IMR-90 (cell line): ENCODE measurements around the gene KHDRBS1. TPM values are rescaled to one million over a fixed set of nuclear protein-coding genes. Genes with fewer than 3 reads are reported as not detected.

ENCODE experiments used
- ATAC-seq: fragments of 200-7000 bp; cut with Tn5 transposase; 2 replicates; pipeline ENCODE4 v1.9.1; 2020; ENCODE audit warnings: low read depth, mild to moderate bottlenecking, moderate library complexity
- BruUV-seq: library from RNA; stranded (reverse); fragments of 400-500 nt; replicated peaks from 2 replicates; lab custom pipeline; 2021; lab: Mats Ljungman, UMichigan
- CTCF ChIA-PET: fragments of 300-600 bp; formaldehyde crosslinking; extraction: SDS; loops from one replicate; lab custom pipeline; 2021; ENCODE audit warnings: antibody characterized with exemption; lab: Yijun Ruan, JAX
- POLR2A ChIA-PET: fragments of 300-600 bp; sonication (Branson Sonifier 250); formaldehyde crosslinking; loops from one replicate; lab custom pipeline; 2022; ENCODE audit warnings: antibody characterized with exemption; ENCODE audit not compliant: unreplicated experiment; lab: Charles Lee
- DNase-seq: peaks from one replicate; pipeline ENCODE4 v3.0.0; 2013
- H2AFZ ChIP-seq: replicated peaks from 2 replicates; pipeline ENCODE3; 2013; ENCODE audit warnings: low read length, mild to moderate bottlenecking; ENCODE audit not compliant: poor library complexity
- H2AK5ac ChIP-seq: 2 replicates; pipeline ENCODE4 v1.6.1; 2013; ENCODE audit warnings: low read depth, low read length, inconsistent platforms
- H2AK9ac ChIP-seq: replicated peaks from 2 replicates; pipeline ENCODE3; 2013; ENCODE audit warnings: mild to moderate bottlenecking, low read depth, low read length, moderate library complexity; ENCODE audit not compliant: poor library complexity
- H2BK120ac ChIP-seq: 2 replicates; pipeline ENCODE4 v1.6.1; 2013; ENCODE audit warnings: low read depth, low read length, inconsistent platforms
- H2BK15ac ChIP-seq: 3 replicates; pipeline ENCODE4 v1.6.1; 2013; ENCODE audit warnings: low read depth, low read length, inconsistent platforms
- H2BK20ac ChIP-seq: 2 replicates; pipeline ENCODE4 v1.6.1; 2013; ENCODE audit warnings: low read depth, mild to moderate bottlenecking, inconsistent platforms, low read length, moderate library complexity
- H2BK5ac ChIP-seq: 2 replicates; pipeline ENCODE4 v1.6.1; 2013; ENCODE audit warnings: mild to moderate bottlenecking, low read depth, low read length, inconsistent platforms; ENCODE audit not compliant: poor library complexity, severe bottlenecking
- H3K14ac ChIP-seq: replicated peaks from 2 replicates; pipeline ENCODE4 v1.6.1; 2013; ENCODE audit warnings: low read depth, low read length, inconsistent platforms
- H3K18ac ChIP-seq: 2 replicates; pipeline ENCODE4 v1.6.1; 2013; ENCODE audit warnings: low read depth, low read length, control low read depth
- H3K23ac ChIP-seq: 2 replicates; pipeline ENCODE4 v1.6.1; 2013; ENCODE audit warnings: low read depth, low read length, inconsistent platforms
- H3K27ac ChIP-seq: 2 replicates; pipeline ENCODE4 v1.5.1; 2013; ENCODE audit warnings: mild to moderate bottlenecking, control low read depth, low read length; ENCODE audit not compliant: insufficient read depth
- H3K27me3 ChIP-seq: 2 replicates; pipeline ENCODE4 v1.6.1; 2013; ENCODE audit warnings: low read length; ENCODE audit not compliant: control insufficient read depth, insufficient read depth
- H3K36me3 ChIP-seq: 2 replicates; pipeline ENCODE4 v1.6.1; 2013; ENCODE audit warnings: low read length, mixed read lengths; ENCODE audit not compliant: control insufficient read depth, insufficient read depth
- H3K4ac ChIP-seq: 2 replicates; pipeline ENCODE4 v1.6.1; 2013; ENCODE audit warnings: low read depth, low read length, inconsistent platforms
- H3K4me1 ChIP-seq: 2 replicates; pipeline ENCODE4 v1.6.1; 2013; ENCODE audit warnings: low read length, mixed read lengths; ENCODE audit not compliant: control insufficient read depth, insufficient read depth
- H3K4me2 ChIP-seq: 2 replicates; pipeline ENCODE4 v1.6.1; 2013; ENCODE audit warnings: low read depth, mild to moderate bottlenecking, control low read depth, low read length, moderate library complexity
- H3K4me3 ChIP-seq: 2 replicates; pipeline ENCODE4 v1.5.1; 2013; ENCODE audit warnings: low read depth, mild to moderate bottlenecking, control low read depth, low read length, moderate library complexity; ENCODE audit not compliant: insufficient read depth
- H3K56ac ChIP-seq: 2 replicates; pipeline ENCODE4 v1.6.1; 2013; ENCODE audit warnings: low read length, inconsistent platforms; ENCODE audit not compliant: insufficient read depth; ENCODE audit errors: extremely low read depth
- H3K79me1 ChIP-seq, 2 experiments: 2 replicates each; pipeline ENCODE4 v1.6.1; 2013; ENCODE audit warnings: low read length in 2 of 2, inconsistent platforms in 1 of 2, low read depth in 1 of 2
- H3K9ac ChIP-seq: 2 replicates; pipeline ENCODE4 v1.6.1; 2013; ENCODE audit warnings: low read depth, low read length, control low read depth
- H3K9me1 ChIP-seq: 2 replicates; pipeline ENCODE4 v1.6.1; 2013; ENCODE audit warnings: low read length, inconsistent platforms; ENCODE audit not compliant: insufficient read depth
- H3K9me3 ChIP-seq: 2 replicates; pipeline ENCODE4 v1.6.1; 2013; ENCODE audit warnings: low read length; ENCODE audit not compliant: control insufficient read depth, insufficient read depth
- H4K20me1 ChIP-seq: 2 replicates; pipeline ENCODE4 v1.6.1; 2013; ENCODE audit warnings: low read length, inconsistent platforms; ENCODE audit not compliant: insufficient read depth
- H4K5ac ChIP-seq: 2 replicates; pipeline ENCODE4 v1.6.1; 2013; ENCODE audit warnings: mild to moderate bottlenecking, low read depth, low read length, control low read depth
- H4K8ac ChIP-seq, 2 experiments: 2 replicates each; pipeline ENCODE4 v1.6.1; 2013; ENCODE audit warnings: low read depth in 2 of 2, low read length in 2 of 2, control low read depth in 1 of 2, inconsistent platforms in 1 of 2
- H4K91ac ChIP-seq: 2 replicates; pipeline ENCODE4 v1.6.1; 2013; ENCODE audit warnings: low read depth, low read length, inconsistent platforms; ENCODE audit not compliant: insufficient read depth
- BHLHE40 ChIP-seq: fragments of 150-350 bp; IDR thresholded peaks from 2 replicates; pipeline ENCODE4 v1.6.1; 2016; ENCODE audit warnings: mild to moderate bottlenecking, low read depth, low read length
- CEBPB ChIP-seq: IDR thresholded peaks from 2 replicates; pipeline ENCODE4 v1.6.1; 2012; ENCODE audit warnings: low read depth, low read length, improper control_type of control experiment
- CHD1 ChIP-seq: IDR thresholded peaks from 2 replicates; pipeline ENCODE4 v1.6.1; 2012; ENCODE audit warnings: low read depth, low read length, improper control_type of control experiment
- FOS ChIP-seq: fragments of 150-350 bp; IDR thresholded peaks from 2 replicates; pipeline ENCODE4 v1.6.1; 2016; ENCODE audit warnings: low read depth, low read length
- MAFK ChIP-seq: IDR thresholded peaks from 2 replicates; pipeline ENCODE4 v1.6.1; 2012; ENCODE audit warnings: low read depth, low read length, improper control_type of control experiment
- MAZ ChIP-seq: IDR thresholded peaks from 2 replicates; pipeline ENCODE4 v1.6.1; 2012; ENCODE audit warnings: low read depth, mild to moderate bottlenecking, low read length, improper control_type of control experiment, moderate library complexity, borderline replicate concordance
- MXI1 ChIP-seq: IDR thresholded peaks from 2 replicates; pipeline ENCODE4 v1.6.1; 2012; ENCODE audit warnings: low read depth, mild to moderate bottlenecking, low read length, moderate library complexity, borderline replicate concordance
- NFE2L2 ChIP-seq: fragments of 150-350 bp; IDR thresholded peaks from 2 replicates; pipeline ENCODE4 v1.6.1; 2016; ENCODE audit warnings: low read depth, mild to moderate bottlenecking, low read length
- POLR2A ChIP-seq: IDR thresholded peaks from 2 replicates; pipeline ENCODE4 v1.6.1; 2012; ENCODE audit warnings: mild to moderate bottlenecking, low read depth, low read length
- RAD21 ChIP-seq: IDR thresholded peaks from 2 replicates; pipeline ENCODE4 v1.6.1; 2012; ENCODE audit warnings: low read length, improper control_type of control experiment
- RCOR1 ChIP-seq: IDR thresholded peaks from 2 replicates; pipeline ENCODE4 v1.6.1; 2012; ENCODE audit warnings: mild to moderate bottlenecking, low read length, improper control_type of control experiment; ENCODE audit not compliant: insufficient replicate concordance
- RFX5 ChIP-seq: IDR thresholded peaks from 2 replicates; pipeline ENCODE4 v1.8.0; 2012; ENCODE audit warnings: low read depth, mild to moderate bottlenecking, low read length, moderate library complexity
- SMC3 ChIP-seq: fragments of 150-350 bp; IDR thresholded peaks from 2 replicates; pipeline ENCODE4 v1.6.1; 2016; ENCODE audit warnings: low read depth, mild to moderate bottlenecking, antibody characterized with exemption, low read length, moderate library complexity
- USF2 ChIP-seq: fragments of 150-350 bp; IDR thresholded peaks from 2 replicates; pipeline ENCODE4 v1.6.1; 2017; ENCODE audit warnings: mild to moderate bottlenecking, antibody characterized with exemption, low read length, low read depth
- WGBS, 2 experiments: methylation state at CpG; one replicate each; pipeline versions ENCODE4 v1.1.5 to v1.1.7; 2013; ENCODE audit warnings: missing lambda C conversion rate in 2 of 2; ENCODE audit not compliant: insufficient read length in 1 of 2; ENCODE audit errors: extremely low coverage in 2 of 2; 5-methylcytosine and 5-hydroxymethylcytosine counted together
- dilution Hi-C: fragments of 300-500 bp; cut with HindIII; formaldehyde crosslinking; loops from one replicate; pipeline ENCODE4 v1.14.3; 2018; ENCODE audit warnings: low sequenced_read_pairs; ENCODE audit not compliant: unreplicated experiment
- in situ Hi-C: fragments of 300-500 bp; cut with MboI; formaldehyde crosslinking; loops from 3 replicates; pipeline ENCODE4 v1.14.3; 2019; ENCODE audit warnings: low sequenced_read_pairs, inconsistent platforms, mixed read lengths
- intact Hi-C: fragments of 100-400 bp; cut with micrococcal nuclease; formaldehyde crosslinking; loops from 2 replicates; pipeline ENCODE4 v1.10.0; 2022
- polyA plus RNA-seq, 3 experiments: library from polyadenylated mRNA; depleted of rRNA; stranded (reverse); fragments of >200 nt; gene quantifications; 2 replicates each; pipeline ENCODE4 v1.2.3, GENCODE V29; 2012; ENCODE audit warnings: low replicate concordance in 1 of 3
- total RNA-seq: library from RNA; depleted of rRNA; stranded (reverse); fragments of >200 nt; gene quantifications from 2 replicates; pipeline ENCODE4 v1.2.3, GENCODE V29; 2012
- TF ChIP-seq, protein P1 (sequence below): fragments of 150-350 bp; IDR thresholded peaks from 2 replicates; pipeline ENCODE4 v1.6.1; 2016; ENCODE audit warnings: low read depth, mild to moderate bottlenecking, low read length, moderate library complexity, borderline replicate concordance
- TF ChIP-seq, protein P2 (sequence below): conservative IDR thresholded peaks from 2 replicates; pipeline ENCODE4 v1.5.1; 2012; ENCODE audit warnings: mild to moderate bottlenecking, low read depth, low read length, improper control_type of control experiment

Gene KHDRBS1
- total and polyA plus RNA-seq, 2 of the 4 experiments (the other 2 are of a cell fraction): 33.7 to 67.6 TPM

DNA sequence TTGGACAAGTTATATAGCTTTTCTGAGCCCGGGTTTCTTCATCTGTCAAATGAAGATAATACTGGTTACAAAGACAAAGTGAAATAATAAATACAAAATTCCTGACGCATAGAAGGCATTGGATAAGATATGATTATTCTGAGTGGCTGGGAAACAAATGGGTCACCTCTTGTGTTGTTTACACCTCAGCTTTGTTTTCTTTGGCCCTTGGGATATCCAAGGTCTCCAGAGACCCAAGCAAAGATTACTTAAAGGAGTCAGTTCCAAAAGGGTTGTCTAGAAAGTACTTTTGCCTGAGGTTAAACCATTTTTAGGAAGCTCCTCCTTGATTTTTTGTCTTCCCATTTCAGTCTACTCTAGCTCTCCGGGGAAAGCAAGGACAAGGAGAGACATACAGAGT, 9.7 kb downstream of the KHDRBS1 start:
- Histone ChIP-seq H4K91ac (no peak overlapping the region), H2AK9ac (no peak overlapping the region), H3K9me1 (peaks cover 20% of the 10 kb centered on the region), H3K4ac (no peak overlapping the region), H3K18ac (no peak overlapping the region), H3K27ac (no peak overlapping the region), H3K9me3 (no peaks in the 10 kb centered on the region), H3K14ac (no peak overlapping the region), H3K4me2 (no peak overlapping the region), H4K20me1 (peaks cover 99% of the 10 kb centered on the region), H2BK15ac (no peak overlapping the region), H3K36me3 (peaks cover 25% of the 10 kb centered on the region), H2BK20ac (no peak overlapping the region), H3K4me3 (no peak overlapping the region), H3K27me3 (no peaks in the 10 kb centered on the region), H3K79me1 (peaks cover 0 to 38% of the 10 kb centered on the region in 2 experiments; a peak in 2 of 4 replicates), H3K23ac (peak overlapping the region; percentile 26; the same call in 1 of the 2 replicates), H2AFZ (no peak overlapping the region), H2BK5ac (no peak overlapping the region), H2BK120ac (no peak overlapping the region), H4K8ac (no peak overlapping the region), H3K56ac (no peak overlapping the region), H2AK5ac (no peak overlapping the region), H4K5ac (no peak overlapping the region), H3K9ac (no peak overlapping the region), H3K4me1 (peaks cover 7% of the 10 kb centered on the region)
- in situ Hi-C loops (no loop called here), intact Hi-C loops (no loop called here), dilution Hi-C loops (no loop called here)
- WGBS, 2 experiments: no CpG with 5 or more reads among the region's 3 CpGs
- no peak for ATAC-seq
- TF ChIP-seq, protein P1, sequence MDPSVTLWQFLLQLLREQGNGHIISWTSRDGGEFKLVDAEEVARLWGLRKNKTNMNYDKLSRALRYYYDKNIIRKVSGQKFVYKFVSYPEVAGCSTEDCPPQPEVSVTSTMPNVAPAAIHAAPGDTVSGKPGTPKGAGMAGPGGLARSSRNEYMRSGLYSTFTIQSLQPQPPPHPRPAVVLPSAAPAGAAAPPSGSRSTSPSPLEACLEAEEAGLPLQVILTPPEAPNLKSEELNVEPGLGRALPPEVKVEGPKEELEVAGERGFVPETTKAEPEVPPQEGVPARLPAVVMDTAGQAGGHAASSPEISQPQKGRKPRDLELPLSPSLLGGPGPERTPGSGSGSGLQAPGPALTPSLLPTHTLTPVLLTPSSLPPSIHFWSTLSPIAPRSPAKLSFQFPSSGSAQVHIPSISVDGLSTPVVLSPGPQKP: no peak
- TF ChIP-seq, protein P2, sequence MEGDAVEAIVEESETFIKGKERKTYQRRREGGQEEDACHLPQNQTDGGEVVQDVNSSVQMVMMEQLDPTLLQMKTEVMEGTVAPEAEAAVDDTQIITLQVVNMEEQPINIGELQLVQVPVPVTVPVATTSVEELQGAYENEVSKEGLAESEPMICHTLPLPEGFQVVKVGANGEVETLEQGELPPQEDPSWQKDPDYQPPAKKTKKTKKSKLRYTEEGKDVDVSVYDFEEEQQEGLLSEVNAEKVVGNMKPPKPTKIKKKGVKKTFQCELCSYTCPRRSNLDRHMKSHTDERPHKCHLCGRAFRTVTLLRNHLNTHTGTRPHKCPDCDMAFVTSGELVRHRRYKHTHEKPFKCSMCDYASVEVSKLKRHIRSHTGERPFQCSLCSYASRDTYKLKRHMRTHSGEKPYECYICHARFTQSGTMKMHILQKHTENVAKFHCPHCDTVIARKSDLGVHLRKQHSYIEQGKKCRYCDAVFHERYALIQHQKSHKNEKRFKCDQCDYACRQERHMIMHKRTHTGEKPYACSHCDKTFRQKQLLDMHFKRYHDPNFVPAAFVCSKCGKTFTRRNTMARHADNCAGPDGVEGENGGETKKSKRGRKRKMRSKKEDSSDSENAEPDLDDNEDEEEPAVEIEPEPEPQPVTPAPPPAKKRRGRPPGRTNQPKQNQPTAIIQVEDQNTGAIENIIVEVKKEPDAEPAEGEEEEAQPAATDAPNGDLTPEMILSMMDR: no peak
- TF ChIP-seq BHLHE40 (no peak), MXI1 (no peak), POLR2A (no peak), MAFK (no peak), NFE2L2 (no peak), FOS (no peak), RCOR1 (no peak), SMC3 (no peak), USF2 (no peak), RAD21 (no peak), CEBPB (no peak), RFX5 (no peak), MAZ (no peak), CHD1 (no peak)
- BruUV-seq: no TSS peak
- no peak for DNase-seq
- POLR2A ChIA-PET: no interaction called here
- CTCF ChIA-PET: interaction anchor here (0.9 kb wide), 1 partner anchor 59 kb away, joined by 3 read pairs; no protein-coding TSS in a partner anchor
